HEK293 (cell line): ENCODE measurements around the gene LY6G6F.

ENCODE experiments used
- AEBP2 ChIP-seq: fragments of 450-650 bp; formaldehyde crosslinking; IDR thresholded peaks from 2 replicates; pipeline ENCODE4 v1.5.1; 2016; ENCODE audit warnings: missing biosample characterization, missing genetic modification characterization, borderline replicate concordance
- FEZF1 ChIP-seq: fragments of 450-650 bp; formaldehyde crosslinking; IDR thresholded peaks from 2 replicates; pipeline ENCODE4 v1.5.1; 2016; ENCODE audit warnings: missing biosample characterization, missing genetic modification characterization
- GLIS1 ChIP-seq: fragments of 450-650 bp; formaldehyde crosslinking; IDR thresholded peaks from 2 replicates; pipeline ENCODE4 v1.5.1; 2016; ENCODE audit warnings: missing biosample characterization, missing genetic modification characterization
- HOXC10 ChIP-seq: sonication (generic); formaldehyde crosslinking; IDR thresholded peaks from 2 replicates; pipeline ENCODE4 v1.8.1; 2023; ENCODE audit warnings: mild to moderate bottlenecking, missing genetic modification reagents
- HOXD13 ChIP-seq: sonication (generic); formaldehyde crosslinking; IDR thresholded peaks from 2 replicates; pipeline ENCODE4 v1.8.0; 2022; ENCODE audit warnings: missing genetic modification reagents, borderline replicate concordance
- IKZF3 ChIP-seq: fragments of 450-650 bp; IDR thresholded peaks from 2 replicates; pipeline ENCODE4 v1.5.0; 2018; ENCODE audit warnings: missing biosample characterization, mild to moderate bottlenecking, missing genetic modification characterization, moderate library complexity
- KLF1 ChIP-seq: fragments of 450-650 bp; formaldehyde crosslinking; IDR thresholded peaks from 2 replicates; pipeline ENCODE4 v1.5.1; 2016; ENCODE audit warnings: missing biosample characterization, missing genetic modification characterization
- KLF17 ChIP-seq: fragments of 450-650 bp; formaldehyde crosslinking; IDR thresholded peaks from 2 replicates; pipeline ENCODE4 v1.5.1; 2016; ENCODE audit warnings: missing biosample characterization, missing genetic modification characterization
- MZF1 ChIP-seq: fragments of 450-650 bp; formaldehyde crosslinking; IDR thresholded peaks from 2 replicates; pipeline ENCODE4 v1.5.1; 2017; ENCODE audit warnings: missing biosample characterization, missing genetic modification characterization, borderline replicate concordance
- PRDM1 ChIP-seq: fragments of 450-650 bp; formaldehyde crosslinking; IDR thresholded peaks from 2 replicates; pipeline ENCODE4; 2016; ENCODE audit warnings: missing biosample characterization, missing genetic modification characterization
- SALL2 ChIP-seq: fragments of 450-650 bp; formaldehyde crosslinking; IDR thresholded peaks from 2 replicates; pipeline ENCODE4 v1.5.0; 2017; ENCODE audit warnings: missing biosample characterization, mild to moderate bottlenecking, missing genetic modification characterization, borderline replicate concordance
- SCRT2 ChIP-seq: fragments of 450-650 bp; formaldehyde crosslinking; IDR thresholded peaks from 2 replicates; pipeline ENCODE4 v1.5.1; 2016; ENCODE audit warnings: missing biosample characterization, missing genetic modification characterization
- TCF7L2 ChIP-seq: IDR thresholded peaks from 2 replicates; pipeline ENCODE4 v1.6.1; 2011; ENCODE audit warnings: low read depth, mild to moderate bottlenecking, inconsistent platforms, low read length, moderate library complexity, borderline replicate concordance
- YY1 ChIP-seq: fragments of 450-650 bp; formaldehyde crosslinking; IDR thresholded peaks from 2 replicates; pipeline ENCODE4 v1.5.1; 2018; ENCODE audit warnings: missing biosample characterization, missing genetic modification characterization
- ZFHX2 ChIP-seq: fragments of 450-650 bp; formaldehyde crosslinking; conservative IDR thresholded peaks from 2 replicates; pipeline ENCODE4 v1.5.1; 2016; ENCODE audit warnings: missing biosample characterization, missing genetic modification characterization
- ZNF132 ChIP-seq: fragments of 450-650 bp; formaldehyde crosslinking; IDR thresholded peaks from 2 replicates; pipeline ENCODE4 v1.5.1; 2017; ENCODE audit warnings: missing biosample characterization, missing genetic modification characterization, borderline replicate concordance
- ZNF169 ChIP-seq: fragments of 450-650 bp; formaldehyde crosslinking; IDR thresholded peaks from 2 replicates; pipeline ENCODE4 v1.5.1; 2016; ENCODE audit warnings: missing biosample characterization, missing genetic modification characterization
- ZNF184 ChIP-seq: fragments of 450-650 bp; IDR thresholded peaks from 2 replicates; pipeline ENCODE4 v1.5.1; 2018; ENCODE audit warnings: missing biosample characterization, mild to moderate bottlenecking, missing genetic modification characterization
- ZNF2 ChIP-seq: fragments of 450-650 bp; formaldehyde crosslinking; IDR thresholded peaks from 2 replicates; pipeline ENCODE4 v1.5.1; 2016; ENCODE audit warnings: missing biosample characterization, missing genetic modification characterization
- ZNF214 ChIP-seq: fragments of 450-650 bp; formaldehyde crosslinking; IDR thresholded peaks from 2 replicates; pipeline ENCODE4 v1.5.1; 2017; ENCODE audit warnings: missing biosample characterization, mild to moderate bottlenecking, missing genetic modification characterization, borderline replicate concordance
- ZNF266 ChIP-seq: fragments of 450-650 bp; formaldehyde crosslinking; IDR thresholded peaks from 2 replicates; pipeline ENCODE4 v1.5.1; 2016; ENCODE audit warnings: missing biosample characterization, missing genetic modification characterization, low read depth
- ZNF391 ChIP-seq: fragments of 450-650 bp; formaldehyde crosslinking; IDR thresholded peaks from 2 replicates; pipeline ENCODE4 v1.5.1; 2016; ENCODE audit warnings: low read depth, missing biosample characterization, missing genetic modification characterization, borderline replicate concordance
- ZNF433 ChIP-seq: fragments of 450-650 bp; formaldehyde crosslinking; IDR thresholded peaks from 2 replicates; pipeline ENCODE4 v1.5.1; 2016; ENCODE audit warnings: missing biosample characterization, missing genetic modification characterization, low read depth
- ZNF549 ChIP-seq: fragments of 450-650 bp; IDR thresholded peaks from 2 replicates; pipeline ENCODE4 v1.5.1; 2018; ENCODE audit warnings: missing biosample characterization, missing genetic modification characterization, mild to moderate bottlenecking, inconsistent platforms, moderate library complexity
- ZNF558 ChIP-seq: fragments of 450-650 bp; formaldehyde crosslinking; IDR thresholded peaks from 2 replicates; pipeline ENCODE4 v1.5.1; 2016; ENCODE audit warnings: missing biosample characterization, missing genetic modification characterization
- ZNF561 ChIP-seq: fragments of 450-650 bp; IDR thresholded peaks from 2 replicates; pipeline ENCODE4 v1.5.1; 2018; ENCODE audit warnings: missing biosample characterization, missing genetic modification characterization, borderline replicate concordance
- ZNF571 ChIP-seq: fragments of 450-650 bp; formaldehyde crosslinking; IDR thresholded peaks from 2 replicates; pipeline ENCODE4 v1.5.0; 2017; ENCODE audit warnings: missing biosample characterization, missing genetic modification characterization
- ZNF670 ChIP-seq: fragments of 450-650 bp; formaldehyde crosslinking; IDR thresholded peaks from 2 replicates; pipeline ENCODE4 v1.5.1; 2016; ENCODE audit warnings: missing biosample characterization, missing genetic modification characterization, low read depth
- ZNF707 ChIP-seq: fragments of 450-650 bp; formaldehyde crosslinking; IDR thresholded peaks from 2 replicates; pipeline ENCODE4 v1.5.1; 2016; ENCODE audit warnings: missing biosample characterization, missing genetic modification characterization
- ZNF768 ChIP-seq: fragments of 450-650 bp; formaldehyde crosslinking; IDR thresholded peaks from 2 replicates; pipeline ENCODE4 v1.5.1; 2018; ENCODE audit warnings: missing biosample characterization, mild to moderate bottlenecking, missing genetic modification characterization
- ZSCAN16 ChIP-seq: fragments of 450-650 bp; formaldehyde crosslinking; IDR thresholded peaks from 2 replicates; pipeline ENCODE4 v1.5.1; 2016; ENCODE audit warnings: missing biosample characterization, missing genetic modification characterization
- TF ChIP-seq, protein P1 (sequence below): fragments of 450-650 bp; formaldehyde crosslinking; IDR thresholded peaks from 2 replicates; pipeline ENCODE4 v1.5.1; 2016; ENCODE audit warnings: missing biosample characterization, missing genetic modification characterization
- TF ChIP-seq, protein P2 (sequence below): fragments of 450-650 bp; formaldehyde crosslinking; IDR thresholded peaks from 2 replicates; pipeline ENCODE4; 2016; ENCODE audit warnings: missing biosample characterization, missing genetic modification characterization
- TF ChIP-seq, protein P3 (sequence below): fragments of 450-650 bp; formaldehyde crosslinking; IDR thresholded peaks from 2 replicates; pipeline ENCODE4 v1.5.1; 2016; ENCODE audit warnings: missing biosample characterization, missing genetic modification characterization

The LY6G6F gene

GRCh38 chr6:31737991-31738979, 31.6 kb downstream of the LY6G6F start (continued):
- TF ChIP-seq ZNF266 (tag by site-specific recombination) (no peak), ZNF2 (tag by site-specific recombination) (no peak), ZFHX2 (tag by site-specific recombination) (peak; percentile 85), ZNF561 (no peak), AEBP2 (tag by site-specific recombination) (no peak), PRDM1 (peak; percentile 85), ZNF768 (tag by site-specific recombination) (no peak), FEZF1 (tag by site-specific recombination) (no peak), IKZF3 (tag by site-specific recombination) (peak; percentile 66; the same call in 1 of the 2 replicates), ZSCAN16 (tag by site-specific recombination) (no peak), ZNF184 (tag by site-specific recombination) (no peak), KLF17 (tag by site-specific recombination) (no peak; the same call in none of the 2 replicates), ZNF670 (tag by site-specific recombination) (no peak), ZNF549 (tag by site-specific recombination) (no peak), MZF1 (tag by site-specific recombination) (peak; percentile 16; the same call in 1 of the 2 replicates), HOXC10 (CRISPR knock-in tag) (no peak), ZNF214 (tag by site-specific recombination) (no peak), SCRT2 (peak; percentile 81), HOXD13 (CRISPR knock-in tag) (no peak), ZNF132 (tag by site-specific recombination) (no peak), ZNF558 (no peak), ZNF433 (tag by site-specific recombination) (no peak), YY1 (tag by site-specific recombination) (no peak), ZNF169 (no peak), TCF7L2 (no peak), ZNF391 (tag by site-specific recombination) (no peak), GLIS1 (tag by site-specific recombination) (peak; percentile 34; the same call in 1 of the 2 replicates), SALL2 (tag by site-specific recombination) (no peak), ZNF571 (tag by site-specific recombination) (no peak), ZNF707 (tag by site-specific recombination) (no peak), KLF1 (tag by site-specific recombination) (peak; percentile 100)
- TF ChIP-seq, protein P1, sequence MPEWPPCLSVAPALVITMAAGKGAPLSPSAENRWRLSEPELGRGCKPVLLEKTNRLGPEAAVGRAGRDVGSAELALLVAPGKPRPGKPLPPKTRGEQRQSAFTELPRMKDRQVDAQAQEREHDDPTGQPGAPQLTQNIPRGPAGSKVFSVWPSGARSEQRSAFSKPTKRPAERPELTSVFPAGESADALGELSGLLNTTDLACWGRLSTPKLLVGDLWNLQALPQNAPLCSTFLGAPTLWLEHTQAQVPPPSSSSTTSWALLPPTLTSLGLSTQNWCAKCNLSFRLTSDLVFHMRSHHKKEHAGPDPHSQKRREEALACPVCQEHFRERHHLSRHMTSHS (tag by site-specific recombination), result no peak
- TF ChIP-seq, protein P2, sequence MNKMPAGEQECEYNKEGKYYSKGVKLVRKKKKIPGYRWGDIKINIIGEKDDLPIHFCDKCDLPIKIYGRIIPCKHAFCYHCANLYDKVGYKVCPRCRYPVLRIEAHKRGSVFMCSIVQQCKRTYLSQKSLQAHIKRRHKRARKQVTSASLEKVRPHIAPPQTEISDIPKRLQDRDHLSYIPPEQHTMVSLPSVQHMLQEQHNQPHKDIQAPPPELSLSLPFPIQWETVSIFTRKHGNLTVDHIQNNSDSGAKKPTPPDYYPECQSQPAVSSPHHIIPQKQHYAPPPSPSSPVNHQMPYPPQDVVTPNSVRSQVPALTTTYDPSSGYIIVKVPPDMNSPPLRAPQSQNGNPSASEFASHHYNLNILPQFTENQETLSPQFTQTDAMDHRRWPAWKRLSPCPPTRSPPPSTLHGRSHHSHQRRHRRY (tag by site-specific recombination), result no peak
- TF ChIP-seq, protein P3, sequence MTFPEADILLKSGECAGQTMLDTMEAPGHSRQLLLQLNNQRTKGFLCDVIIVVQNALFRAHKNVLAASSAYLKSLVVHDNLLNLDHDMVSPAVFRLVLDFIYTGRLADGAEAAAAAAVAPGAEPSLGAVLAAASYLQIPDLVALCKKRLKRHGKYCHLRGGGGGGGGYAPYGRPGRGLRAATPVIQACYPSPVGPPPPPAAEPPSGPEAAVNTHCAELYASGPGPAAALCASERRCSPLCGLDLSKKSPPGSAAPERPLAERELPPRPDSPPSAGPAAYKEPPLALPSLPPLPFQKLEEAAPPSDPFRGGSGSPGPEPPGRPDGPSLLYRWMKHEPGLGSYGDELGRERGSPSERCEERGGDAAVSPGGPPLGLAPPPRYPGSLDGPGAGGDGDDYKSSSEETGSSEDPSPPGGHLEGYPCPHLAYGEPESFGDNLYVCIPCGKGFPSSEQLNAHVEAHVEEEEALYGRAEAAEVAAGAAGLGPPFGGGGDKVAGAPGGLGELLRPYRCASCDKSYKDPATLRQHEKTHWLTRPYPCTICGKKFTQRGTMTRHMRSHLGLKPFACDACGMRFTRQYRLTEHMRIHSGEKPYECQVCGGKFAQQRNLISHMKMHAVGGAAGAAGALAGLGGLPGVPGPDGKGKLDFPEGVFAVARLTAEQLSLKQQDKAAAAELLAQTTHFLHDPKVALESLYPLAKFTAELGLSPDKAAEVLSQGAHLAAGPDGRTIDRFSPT (tag by site-specific recombination), result peak; percentile 34; the same call in 1 of the 2 replicates
